Liver (tissue), 9 donors: ENCODE results near the gene RSRC2. TPM values are rescaled to one million over a fixed set of nuclear protein-coding genes. Genes with fewer than 3 reads are reported as not detected.

Experiments
- DNase-seq: peaks from one replicate; pipeline ENCODE4 v3.0.0-alpha.2; 2017; ENCODE audit warnings: low spot score
- H3K27ac ChIP-seq, 2 donors: one replicate each; pipeline ENCODE4 v1.7.0; 2013; ENCODE audit warnings: inconsistent platforms in 2 of 2, low read length in 2 of 2, control low read depth in 1 of 2, low read depth in 1 of 2, mild to moderate bottlenecking in 1 of 2
- H3K27me3 ChIP-seq, 4 donors: one replicate each; pipeline versions ENCODE4 v1.6.1 to v1.7.0; 2013; ENCODE audit warnings: low read length in 3 of 4, inconsistent platforms in 1 of 4, mild to moderate bottlenecking in 1 of 4, moderate library complexity in 1 of 4; ENCODE audit not compliant: control insufficient read depth in 4 of 4, insufficient read depth in 4 of 4
- H3K36me3 ChIP-seq, 4 donors: one replicate each; pipeline versions ENCODE4 v1.6.1 to v1.7.0; 2013; ENCODE audit warnings: low read length in 3 of 4, mild to moderate bottlenecking in 3 of 4, low read depth in 1 of 4, moderate library complexity in 1 of 4; ENCODE audit not compliant: control insufficient read depth in 4 of 4, insufficient read depth in 3 of 4
- H3K4me1 ChIP-seq, 4 donors: one replicate each; pipeline versions ENCODE4 v1.6.1 to v1.7.0; 2013; ENCODE audit warnings: low read length in 3 of 4, mild to moderate bottlenecking in 3 of 4, moderate library complexity in 1 of 4; ENCODE audit not compliant: control insufficient read depth in 4 of 4, insufficient read depth in 4 of 4
- H3K4me3 ChIP-seq, 3 donors: one replicate each; pipeline versions ENCODE4 v1.6.1 to v1.7.0; 2013; ENCODE audit warnings: low read length in 3 of 3, control low read depth in 1 of 3, low read depth in 1 of 3, mild to moderate bottlenecking in 1 of 3
- H3K9ac ChIP-seq, 2 donors: one replicate each; pipeline ENCODE4 v1.7.0; 2013; ENCODE audit warnings: low read length in 2 of 2, mild to moderate bottlenecking in 2 of 2, moderate library complexity in 2 of 2, control low read depth in 1 of 2, low read depth in 1 of 2
- H3K9me3 ChIP-seq, 4 donors: one replicate each; pipeline versions ENCODE4 v1.6.1 to v1.7.0; 2013; ENCODE audit warnings: low read length in 3 of 4; ENCODE audit not compliant: control insufficient read depth in 4 of 4
- EGR1 ChIP-seq, 2 donors: IDR thresholded peaks; 2 replicates each; pipeline ENCODE4 v1.6.1; 2016 to 2018; ENCODE audit warnings: antibody characterized with exemption in 2 of 2, low read depth in 2 of 2
- FOXA2 ChIP-seq: IDR thresholded peaks from 2 replicates; pipeline ENCODE4 v1.6.1; 2016; ENCODE audit warnings: antibody characterized with exemption
- GABPA ChIP-seq, 2 donors: IDR thresholded peaks in 1 of 2; conservative IDR thresholded peaks in 1 of 2; 2 replicates each; pipeline ENCODE4 v1.6.1; 2016; ENCODE audit warnings: antibody characterized with exemption in 2 of 2, mild to moderate bottlenecking in 1 of 2, moderate library complexity in 1 of 2
- JUND ChIP-seq, 2 donors: IDR thresholded peaks; 2 replicates each; pipeline ENCODE4 v1.6.1; 2016; ENCODE audit warnings: antibody characterized with exemption in 2 of 2
- REST ChIP-seq: IDR thresholded peaks from 2 replicates; pipeline ENCODE4 v1.6.1; 2016; ENCODE audit warnings: antibody characterized with exemption, mild to moderate bottlenecking
- RXRA ChIP-seq, 2 donors: IDR thresholded peaks; 2 replicates each; pipeline ENCODE4 v1.6.1; 2017 to 2018; ENCODE audit warnings: antibody characterized with exemption in 2 of 2, mild to moderate bottlenecking in 1 of 2
- SP1 ChIP-seq: IDR thresholded peaks from 2 replicates; pipeline ENCODE4 v1.6.1; 2018; ENCODE audit warnings: antibody characterized with exemption, mild to moderate bottlenecking
- ZBTB33 ChIP-seq: IDR thresholded peaks from 2 replicates; pipeline ENCODE4 v1.6.1; 2016; ENCODE audit warnings: antibody characterized with exemption
- WGBS: extraction: QIAGEN DNeasy Blood & Tissue Kit; methylation state at CpG from one replicate; pipeline ENCODE4 v1.1.7; 2013; 5-methylcytosine and 5-hydroxymethylcytosine counted together
- polyA plus RNA-seq, 2 donors: library from polyadenylated mRNA; stranded (reverse) in 1 of 2; unstranded in 1 of 2; fragments of 200-250 nt in 1 of 2; fragments of >200 nt in 1 of 2; fragmentation: Nextera tagmentation in 1 of 2; extraction: Ambion mirVana in 1 of 2; gene quantifications; one replicate each; pipeline versions ENCODE4 v1.2.1 to v1.2.3, GENCODE V29; 2013 to 2015
- total RNA-seq, 2 donors: library from RNA; depleted of rRNA; stranded (reverse); fragments of >200 nt; gene quantifications; one replicate each; pipeline ENCODE4 v1.2.3, GENCODE V29; 2014
- TF ChIP-seq, protein P1 (sequence below): fragments of 150-350 bp; IDR thresholded peaks from 2 replicates; pipeline ENCODE4 v1.5.1; 2017; ENCODE audit warnings: improper control_type of control experiment, low read depth, low read length; ENCODE audit not compliant: missing input control
- TF ChIP-seq, protein P2 (sequence below): IDR thresholded peaks from 2 replicates; pipeline ENCODE4 v1.6.1; 2016; ENCODE audit warnings: antibody characterized with exemption
- donor health status: healthy.
- donor health status: healthy.
- donor health status: healthy.
- donor health status: healthy.
- donor health status: healthy.

RSRC2 gene
- total and polyA plus RNA-seq, 4 donors: 15.5 to 31.4 (median 25.7) TPM

GRCh38 chr12:122481861-122482260 is 44.9 kb downstream of the RSRC2 start:
- no peaks in the 10 kb centered on the region for H3K9me3 ChIP-seq

More at GRCh38 chr12:122481861-122482260, 44.9 kb downstream of the RSRC2 start:
- no peak for TF ChIP-seq EGR1 (IDR thresholded peaks at IDR 0.05; ENCODE audit: low read depth in 2 of 2)
- no peak for TF ChIP-seq RXRA (IDR thresholded peaks at IDR 0.05)
- TF ChIP-seq, protein P1, sequence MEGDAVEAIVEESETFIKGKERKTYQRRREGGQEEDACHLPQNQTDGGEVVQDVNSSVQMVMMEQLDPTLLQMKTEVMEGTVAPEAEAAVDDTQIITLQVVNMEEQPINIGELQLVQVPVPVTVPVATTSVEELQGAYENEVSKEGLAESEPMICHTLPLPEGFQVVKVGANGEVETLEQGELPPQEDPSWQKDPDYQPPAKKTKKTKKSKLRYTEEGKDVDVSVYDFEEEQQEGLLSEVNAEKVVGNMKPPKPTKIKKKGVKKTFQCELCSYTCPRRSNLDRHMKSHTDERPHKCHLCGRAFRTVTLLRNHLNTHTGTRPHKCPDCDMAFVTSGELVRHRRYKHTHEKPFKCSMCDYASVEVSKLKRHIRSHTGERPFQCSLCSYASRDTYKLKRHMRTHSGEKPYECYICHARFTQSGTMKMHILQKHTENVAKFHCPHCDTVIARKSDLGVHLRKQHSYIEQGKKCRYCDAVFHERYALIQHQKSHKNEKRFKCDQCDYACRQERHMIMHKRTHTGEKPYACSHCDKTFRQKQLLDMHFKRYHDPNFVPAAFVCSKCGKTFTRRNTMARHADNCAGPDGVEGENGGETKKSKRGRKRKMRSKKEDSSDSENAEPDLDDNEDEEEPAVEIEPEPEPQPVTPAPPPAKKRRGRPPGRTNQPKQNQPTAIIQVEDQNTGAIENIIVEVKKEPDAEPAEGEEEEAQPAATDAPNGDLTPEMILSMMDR: no peak
- no peak for TF ChIP-seq SP1
- TF ChIP-seq FOXA2: no peak
- TF ChIP-seq, protein P2, sequence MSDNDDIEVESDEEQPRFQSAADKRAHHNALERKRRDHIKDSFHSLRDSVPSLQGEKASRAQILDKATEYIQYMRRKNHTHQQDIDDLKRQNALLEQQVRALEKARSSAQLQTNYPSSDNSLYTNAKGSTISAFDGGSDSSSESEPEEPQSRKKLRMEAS: no peak
- no peak for TF ChIP-seq REST
- no peak for TF ChIP-seq ZBTB33
- no peak for TF ChIP-seq JUND (IDR thresholded peaks at IDR 0.05)
- TF ChIP-seq GABPA (IDR thresholded peaks at IDR 0.05 in 1 of 2, conservative IDR thresholded peaks at IDR 0.05 in 1 of 2): no peak
- H3K9ac ChIP-seq: no peak overlapping the region
- H3K4me1 ChIP-seq: peaks cover 2 to 7% (median 3%) of the 10 kb centered on the region in 4 donors
- H3K4me3 ChIP-seq: no peak overlapping the region
- H3K27ac ChIP-seq: no peak overlapping the region
- no peak for DNase-seq
- peaks cover 10 to 58% (median 52%) of the 10 kb centered on the region in 4 donors for H3K36me3 ChIP-seq
- 98% methylated on average over 6 of the region's 6 CpGs for whole genome bisulfite sequencing
- no peaks in the 10 kb centered on the region for H3K27me3 ChIP-seq
